ENCODE data around the gene DEDD.

- TF ChIP-seq PRDM15 (CRISPR knock-in tag; IDR thresholded peaks at IDR 0.05), result no peak
- TF ChIP-seq, protein P1, sequence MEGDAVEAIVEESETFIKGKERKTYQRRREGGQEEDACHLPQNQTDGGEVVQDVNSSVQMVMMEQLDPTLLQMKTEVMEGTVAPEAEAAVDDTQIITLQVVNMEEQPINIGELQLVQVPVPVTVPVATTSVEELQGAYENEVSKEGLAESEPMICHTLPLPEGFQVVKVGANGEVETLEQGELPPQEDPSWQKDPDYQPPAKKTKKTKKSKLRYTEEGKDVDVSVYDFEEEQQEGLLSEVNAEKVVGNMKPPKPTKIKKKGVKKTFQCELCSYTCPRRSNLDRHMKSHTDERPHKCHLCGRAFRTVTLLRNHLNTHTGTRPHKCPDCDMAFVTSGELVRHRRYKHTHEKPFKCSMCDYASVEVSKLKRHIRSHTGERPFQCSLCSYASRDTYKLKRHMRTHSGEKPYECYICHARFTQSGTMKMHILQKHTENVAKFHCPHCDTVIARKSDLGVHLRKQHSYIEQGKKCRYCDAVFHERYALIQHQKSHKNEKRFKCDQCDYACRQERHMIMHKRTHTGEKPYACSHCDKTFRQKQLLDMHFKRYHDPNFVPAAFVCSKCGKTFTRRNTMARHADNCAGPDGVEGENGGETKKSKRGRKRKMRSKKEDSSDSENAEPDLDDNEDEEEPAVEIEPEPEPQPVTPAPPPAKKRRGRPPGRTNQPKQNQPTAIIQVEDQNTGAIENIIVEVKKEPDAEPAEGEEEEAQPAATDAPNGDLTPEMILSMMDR (IDR thresholded peaks at IDR 0.05), result no peak
- TF ChIP-seq CREM (CRISPR knock-in tag; IDR thresholded peaks at IDR 0.05), result no peak
Observed at GRCh38 chr1:161127649-161128048, 4.8 kb downstream of the DEDD start.

All from WTC11 (cell line).